AG10803 (cell line): ENCODE measurements around the gene ASIC3.

ENCODE experiments used
- DNase-seq: peaks from one replicate; pipeline ENCODE4 v3.0.0; 2010; ENCODE audit warnings: low read depth
- H3K4me3 ChIP-seq: 2 replicates; pipeline ENCODE4 v1.5.1; 2011; ENCODE audit warnings: mild to moderate bottlenecking, low read length, control low read depth
- TF ChIP-seq, protein P1 (sequence below): conservative IDR thresholded peaks from 2 replicates; pipeline ENCODE4 v1.5.1; 2011; ENCODE audit warnings: mild to moderate bottlenecking, low read length, control low read depth, inconsistent platforms

The ASIC3 gene

GRCh38 chr7:151028131-151028947 lies 20.0 kb upstream of the ASIC3 start, which contains the start of gene ABCB8:
Gene ABCB8 (plus strand): TSS chr7:151028450. CDS start chr7:151028516, 66 bp downstream.
- H3K4me3 ChIP-seq: peak within 1 kb of the TSS; percentile 88
- peak; percentile 98 for DNase-seq
- TF ChIP-seq, protein P1, sequence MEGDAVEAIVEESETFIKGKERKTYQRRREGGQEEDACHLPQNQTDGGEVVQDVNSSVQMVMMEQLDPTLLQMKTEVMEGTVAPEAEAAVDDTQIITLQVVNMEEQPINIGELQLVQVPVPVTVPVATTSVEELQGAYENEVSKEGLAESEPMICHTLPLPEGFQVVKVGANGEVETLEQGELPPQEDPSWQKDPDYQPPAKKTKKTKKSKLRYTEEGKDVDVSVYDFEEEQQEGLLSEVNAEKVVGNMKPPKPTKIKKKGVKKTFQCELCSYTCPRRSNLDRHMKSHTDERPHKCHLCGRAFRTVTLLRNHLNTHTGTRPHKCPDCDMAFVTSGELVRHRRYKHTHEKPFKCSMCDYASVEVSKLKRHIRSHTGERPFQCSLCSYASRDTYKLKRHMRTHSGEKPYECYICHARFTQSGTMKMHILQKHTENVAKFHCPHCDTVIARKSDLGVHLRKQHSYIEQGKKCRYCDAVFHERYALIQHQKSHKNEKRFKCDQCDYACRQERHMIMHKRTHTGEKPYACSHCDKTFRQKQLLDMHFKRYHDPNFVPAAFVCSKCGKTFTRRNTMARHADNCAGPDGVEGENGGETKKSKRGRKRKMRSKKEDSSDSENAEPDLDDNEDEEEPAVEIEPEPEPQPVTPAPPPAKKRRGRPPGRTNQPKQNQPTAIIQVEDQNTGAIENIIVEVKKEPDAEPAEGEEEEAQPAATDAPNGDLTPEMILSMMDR: peak; percentile 47

- DNase-seq: no peak
- peak overlapping the region; percentile 88 for H3K4me3 ChIP-seq
- TF ChIP-seq, protein P1: no peak
Measured at GRCh38 chr7:151028948-151029501, 19.3 kb upstream of the ASIC3 start.

GRCh38 chr7:151031011-151031410 lies 17.3 kb upstream of the ASIC3 start:
- no peak overlapping the region for H3K4me3 ChIP-seq
- TF ChIP-seq, protein P1: no peak
- no peak for DNase-seq

- TF ChIP-seq, protein P1: no peak
- H3K4me3 ChIP-seq: no peak overlapping the region
- no peak for DNase-seq
Measured at GRCh38 chr7:151032936-151033863, 15.1 kb upstream of the ASIC3 start.

DNA sequence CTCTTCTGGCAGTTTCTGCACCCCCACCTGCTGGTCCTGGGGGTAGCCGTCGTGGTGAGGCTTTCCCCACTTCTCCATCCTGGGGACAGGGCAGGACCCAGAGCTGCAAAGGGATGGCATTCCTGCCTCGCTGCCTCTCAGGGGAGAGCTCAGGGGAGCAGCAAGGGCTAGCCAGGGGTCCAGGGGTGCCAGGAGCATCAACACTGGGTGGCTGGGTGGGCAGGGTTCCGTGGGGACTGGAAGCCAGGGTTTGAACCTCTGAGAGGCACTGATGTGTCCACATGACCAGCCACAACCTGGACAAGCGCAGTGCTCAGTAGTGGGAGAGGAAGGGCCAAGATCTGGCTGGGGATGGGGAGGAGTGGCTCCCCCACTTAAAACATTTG lies 14.5 kb upstream of the ASIC3 start:
- no peak overlapping the region for H3K4me3 ChIP-seq
- TF ChIP-seq, protein P1: no peak
- DNase-seq: no peak

- TF ChIP-seq, protein P1: no peak
- DNase-seq: no peak
- no peak overlapping the region for H3K4me3 ChIP-seq
Measured at GRCh38 chr7:151034312-151035025, 13.9 kb upstream of the ASIC3 start.
